Glutamatergic neuron (in vitro differentiated cells): Measurements from ENCODE around the gene PLSCR2. TPM values are rescaled to one million over a fixed set of nuclear protein-coding genes. Genes with fewer than 3 reads are reported as not detected.
"Not testable (repeated sequence)": the region's sequence is repeated elsewhere in the genome, so short reads cannot be mapped to it uniquely, and the experiment has no call there.

ENCODE experiments used
- DNase-seq: peaks from one replicate; pipeline ENCODE4 v3.0.0; 2022
- H3K27ac Mint-ChIP-seq: one replicate; pipeline ENCODE4 v1.8.0; 2020; ENCODE audit warnings: mild to moderate bottlenecking, mixed read lengths, inconsistent platforms; ENCODE audit not compliant: unreplicated experiment
- H3K27me3 Mint-ChIP-seq: one replicate; pipeline ENCODE4 v1.8.0; 2020; ENCODE audit warnings: mild to moderate bottlenecking, moderate library complexity, mixed read lengths, inconsistent platforms; ENCODE audit not compliant: unreplicated experiment
- H3K36me3 Mint-ChIP-seq: one replicate; pipeline ENCODE4 v1.8.0; 2020; ENCODE audit warnings: mild to moderate bottlenecking, mixed read lengths, inconsistent platforms; ENCODE audit not compliant: unreplicated experiment
- H3K4me1 Mint-ChIP-seq: one replicate; pipeline ENCODE4 v1.8.0; 2020; ENCODE audit warnings: mild to moderate bottlenecking, low read depth, mixed read lengths, inconsistent platforms; ENCODE audit not compliant: unreplicated experiment
- H3K4me3 Mint-ChIP-seq: one replicate; pipeline ENCODE4 v1.8.0; 2020; ENCODE audit warnings: mild to moderate bottlenecking, mixed read lengths, inconsistent platforms; ENCODE audit not compliant: unreplicated experiment
- H3K9me3 Mint-ChIP-seq: one replicate; pipeline ENCODE4 v1.8.0; 2020; ENCODE audit warnings: mild to moderate bottlenecking, moderate library complexity, mixed read lengths, inconsistent platforms; ENCODE audit not compliant: unreplicated experiment
- total RNA-seq: library from RNA; stranded (reverse); fragmentation: NEBNext Ultra II Directional; extraction: Animal tissue kit (Norgen Biotek cat#: 25700); gene quantifications from one replicate; pipeline ENCODE4 v1.2.1, GENCODE V29; 2021; ENCODE audit not compliant: unreplicated experiment
- TF ChIP-seq, protein P1 (sequence below): fragments of 200-600 bp; sonication (generic); IDR thresholded peaks from one replicate; pipeline ENCODE4 v1.5.0; 2021; ENCODE audit not compliant: partially characterized antibody, unreplicated experiment

Gene PLSCR2
- total RNA-seq, 1 donor from 2014 or later: not detected

GRCh38 chr3:146485297-146485696 is 15.9 kb upstream of the PLSCR2 start:
- no peak for DNase-seq
- Mint-ChIP-seq H3K27me3 (peaks cover 1% of the 10 kb centered on the region), H3K9me3 (peaks cover 2% of the 10 kb centered on the region), H3K27ac (no peak overlapping the region), H3K36me3 (peaks cover 8% of the 10 kb centered on the region), H3K4me3 (no peak overlapping the region), H3K4me1 (no peaks in the 10 kb centered on the region)
- TF ChIP-seq, protein P1, sequence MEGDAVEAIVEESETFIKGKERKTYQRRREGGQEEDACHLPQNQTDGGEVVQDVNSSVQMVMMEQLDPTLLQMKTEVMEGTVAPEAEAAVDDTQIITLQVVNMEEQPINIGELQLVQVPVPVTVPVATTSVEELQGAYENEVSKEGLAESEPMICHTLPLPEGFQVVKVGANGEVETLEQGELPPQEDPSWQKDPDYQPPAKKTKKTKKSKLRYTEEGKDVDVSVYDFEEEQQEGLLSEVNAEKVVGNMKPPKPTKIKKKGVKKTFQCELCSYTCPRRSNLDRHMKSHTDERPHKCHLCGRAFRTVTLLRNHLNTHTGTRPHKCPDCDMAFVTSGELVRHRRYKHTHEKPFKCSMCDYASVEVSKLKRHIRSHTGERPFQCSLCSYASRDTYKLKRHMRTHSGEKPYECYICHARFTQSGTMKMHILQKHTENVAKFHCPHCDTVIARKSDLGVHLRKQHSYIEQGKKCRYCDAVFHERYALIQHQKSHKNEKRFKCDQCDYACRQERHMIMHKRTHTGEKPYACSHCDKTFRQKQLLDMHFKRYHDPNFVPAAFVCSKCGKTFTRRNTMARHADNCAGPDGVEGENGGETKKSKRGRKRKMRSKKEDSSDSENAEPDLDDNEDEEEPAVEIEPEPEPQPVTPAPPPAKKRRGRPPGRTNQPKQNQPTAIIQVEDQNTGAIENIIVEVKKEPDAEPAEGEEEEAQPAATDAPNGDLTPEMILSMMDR: no peak

DNA sequence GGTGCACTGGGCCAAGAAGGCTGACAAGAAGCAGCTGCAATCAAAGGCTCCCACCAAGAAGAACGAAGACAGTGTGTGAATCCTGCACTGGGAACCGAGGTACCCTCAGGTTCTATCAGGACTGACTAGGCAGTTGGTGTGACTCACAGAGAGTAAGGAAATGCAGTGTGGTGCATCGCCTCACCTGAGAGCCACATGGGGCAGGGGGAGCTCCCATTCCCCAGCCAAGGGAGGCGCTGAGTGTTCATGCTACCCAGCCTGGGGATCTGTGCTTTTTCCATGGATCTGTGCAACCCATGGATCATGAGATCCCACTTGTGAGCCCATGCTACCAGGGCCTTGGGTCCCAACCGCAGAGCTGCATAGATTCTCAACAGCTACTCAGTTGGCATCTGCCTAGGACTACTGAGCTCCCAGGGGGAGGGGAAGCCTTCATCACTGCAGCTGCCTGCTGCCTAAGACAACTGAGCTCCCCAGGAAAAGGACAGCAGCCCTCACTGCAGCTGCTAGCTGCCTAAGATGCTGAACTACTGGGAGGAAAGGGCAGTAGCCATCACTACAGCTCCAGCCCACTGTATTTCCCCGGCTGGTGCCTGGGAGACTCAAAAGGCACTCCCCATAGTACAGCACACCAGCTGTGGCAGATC is 6.9 kb upstream of the PLSCR2 start:
- no peak overlapping the region for H3K27ac Mint-ChIP-seq
- no peak overlapping the region for H3K4me3 Mint-ChIP-seq
- no peak for DNase-seq
- H3K36me3 Mint-ChIP-seq: no peaks in the 10 kb centered on the region
- TF ChIP-seq, protein P1: no peak
- H3K27me3 Mint-ChIP-seq: peaks cover 3% of the 10 kb centered on the region
- peaks cover 7% of the 10 kb centered on the region for H3K9me3 Mint-ChIP-seq
- no peaks in the 10 kb centered on the region for H3K4me1 Mint-ChIP-seq

- not testable (repeated sequence) for H3K9me3 Mint-ChIP-seq, H3K4me3 Mint-ChIP-seq, H3K36me3 Mint-ChIP-seq, DNase-seq, H3K4me1 Mint-ChIP-seq, H3K27ac Mint-ChIP-seq, H3K27me3 Mint-ChIP-seq
Measured at GRCh38 chr3:146474976-146475375, 5.6 kb upstream of the PLSCR2 start.

GRCh38 chr3:146473726-146474125 is 4.4 kb upstream of the PLSCR2 start:
- TF ChIP-seq, protein P1: no peak
- Mint-ChIP-seq H3K36me3 (no peaks in the 10 kb centered on the region), H3K9me3 (peaks cover 2% of the 10 kb centered on the region), H3K4me1 (no peaks in the 10 kb centered on the region), H3K27ac (no peak overlapping the region), H3K4me3 (no peak overlapping the region), H3K27me3 (no peaks in the 10 kb centered on the region)
- no peak for DNase-seq

GRCh38 chr3:146472611-146473010 is 3.2 kb upstream of the PLSCR2 start:
- Mint-ChIP-seq H3K36me3 (no peaks in the 10 kb centered on the region), H3K27me3 (peaks cover under 1% of the 10 kb centered on the region), H3K27ac (no peak overlapping the region), H3K9me3 (no peaks in the 10 kb centered on the region), H3K4me3 (no peak overlapping the region), H3K4me1 (no peaks in the 10 kb centered on the region)
- TF ChIP-seq, protein P1: no peak
- no peak for DNase-seq

- no peaks in the 10 kb centered on the region for H3K9me3 Mint-ChIP-seq
- TF ChIP-seq, protein P1: no peak
- H3K4me1 Mint-ChIP-seq: no peaks in the 10 kb centered on the region
- H3K4me3 Mint-ChIP-seq: no peak overlapping the region
- H3K36me3 Mint-ChIP-seq: no peaks in the 10 kb centered on the region
- no peak overlapping the region for H3K27ac Mint-ChIP-seq
- H3K27me3 Mint-ChIP-seq: peaks cover 2% of the 10 kb centered on the region
- DNase-seq: no peak
Measured at GRCh38 chr3:146471012-146471411, 1.7 kb upstream of the PLSCR2 start.
